B cell (primary cell): ENCODE results near the gene TP53AIP1. TPM values are rescaled to one million over a fixed set of nuclear protein-coding genes. Genes with fewer than 3 reads are reported as not detected.

Experiments
- ATAC-seq: fragments of 200-7000 bp; cut with Tn5 transposase; one replicate; pipeline ENCODE4 v1.10.0; 2021; ENCODE audit warnings: low read depth, mild to moderate bottlenecking, moderate number of reproducible peaks, moderate library complexity
- CTCF ChIA-PET: fragments of 350-600 bp; sonication (Branson Sonifier 250); formaldehyde crosslinking; loops from one replicate; lab custom pipeline; 2021; ENCODE audit warnings: antibody characterized with exemption, inconsistent platforms; lab: Charles Lee
- POLR2A ChIA-PET: fragments of 350-600 bp; sonication (Branson Sonifier 250); formaldehyde crosslinking; loops from one replicate; lab custom pipeline; 2021; ENCODE audit warnings: antibody characterized with exemption; lab: Charles Lee
- DNase-seq: peaks from one replicate; pipeline ENCODE4 v3.0.0; 2013
- H2AFZ ChIP-seq: 2 replicates; pipeline ENCODE4 v1.6.1; 2012; ENCODE audit warnings: mild to moderate bottlenecking, low read depth, low read length; ENCODE audit not compliant: insufficient read depth, poor library complexity, severe bottlenecking
- H3K27ac ChIP-seq, 2 donors: 1 replicate in 1 of 2; 2 replicates in 1 of 2; pipeline ENCODE4 v1.5.1; 2012 to 2013; ENCODE audit warnings: low read length in 2 of 2, mild to moderate bottlenecking in 2 of 2, moderate library complexity in 1 of 2
- H3K27me3 ChIP-seq, 4 experiments: fragments of 200-600 bp in 1 of 4; sonication (generic) in 1 of 4; replicated peaks in 1 of 4; 1 replicate in 2 of 4; 2 replicates in 2 of 4; pipeline versions ENCODE4 v1.6.1 to v1.7.0; 2013 to 2016; ENCODE audit warnings: low read length in 3 of 4, mild to moderate bottlenecking in 2 of 4, mixed read lengths in 1 of 4, moderate library complexity in 1 of 4; ENCODE audit not compliant: insufficient read depth in 4 of 4, control insufficient read depth in 3 of 4; ENCODE audit errors: control extremely low read depth in 1 of 4
- H3K36me3 ChIP-seq, 2 experiments: replicated peaks in 1 of 2; 1 replicate in 1 of 2; 2 replicates in 1 of 2; pipeline versions ENCODE4 v1.6.1 to v1.7.1; 2013; ENCODE audit warnings: low read length in 1 of 2; ENCODE audit not compliant: insufficient read depth in 2 of 2, control insufficient read depth in 1 of 2; ENCODE audit errors: control extremely low read depth in 1 of 2, extremely low read depth in 1 of 2
- H3K4me1 ChIP-seq, 2 donors: fragments of 200-600 bp in 1 of 2; sonication (generic) in 1 of 2; 1 replicate in 1 of 2; 2 replicates in 1 of 2; pipeline versions ENCODE4 v1.5.1 to v1.6.1; 2013 to 2017; ENCODE audit warnings: low read length in 2 of 2; ENCODE audit not compliant: control insufficient read depth in 2 of 2, insufficient read depth in 2 of 2
- H3K4me2 ChIP-seq: replicated peaks from 2 replicates; pipeline ENCODE3; 2012; ENCODE audit warnings: mild to moderate bottlenecking, low read depth, low read length; ENCODE audit not compliant: poor library complexity, severe bottlenecking
- H3K4me3 ChIP-seq, 5 experiments: fragments of 200-600 bp in 1 of 5; sonication (generic) in 1 of 5; 1 replicate in 3 of 5; 2 replicates in 2 of 5; pipeline versions ENCODE4 v1.5.1 to v1.7.0; 2011 to 2016; ENCODE audit warnings: low read length in 4 of 5, mild to moderate bottlenecking in 4 of 5, low read depth in 2 of 5, control low read depth in 1 of 5, moderate library complexity in 1 of 5; ENCODE audit not compliant: insufficient read depth in 1 of 5; ENCODE audit errors: control extremely low read depth in 1 of 5, extremely low read depth in 1 of 5
- H3K79me2 ChIP-seq: fragments of 200-600 bp; sonication (generic); one replicate; pipeline ENCODE4 v1.6.0; 2016; ENCODE audit warnings: low read length; ENCODE audit not compliant: control insufficient read depth, insufficient read depth
- H3K9ac ChIP-seq: fragments of 200-600 bp; sonication (generic); 2 replicates; pipeline ENCODE4 v1.6.1; 2017; ENCODE audit warnings: mild to moderate bottlenecking, low read length, moderate library complexity
- H3K9me3 ChIP-seq, 3 donors: one replicate each; pipeline versions ENCODE4 v1.6.1 to v1.7.1; 2013; ENCODE audit warnings: low read length in 2 of 3; ENCODE audit not compliant: control insufficient read depth in 2 of 3, insufficient read depth in 1 of 3; ENCODE audit errors: control extremely low read depth in 1 of 3
- H4K20me1 ChIP-seq: 2 replicates; pipeline ENCODE4 v1.6.0; 2012; ENCODE audit warnings: mild to moderate bottlenecking, low read length; ENCODE audit not compliant: insufficient read depth, control insufficient read depth, poor library complexity, severe bottlenecking
- H3K27ac Mint-ChIP-seq: one replicate; pipeline ENCODE4 v1.8.0; 2021; ENCODE audit warnings: mixed read lengths
- H3K27me3 Mint-ChIP-seq: one replicate; pipeline ENCODE4 v1.8.0; 2021; ENCODE audit warnings: mixed read lengths
- H3K4me1 Mint-ChIP-seq: one replicate; pipeline ENCODE4 v1.8.0; 2021; ENCODE audit warnings: mixed read lengths
- H3K4me3 Mint-ChIP-seq: one replicate; pipeline ENCODE4 v1.8.0; 2021; ENCODE audit warnings: mixed read lengths
- H3K9me3 Mint-ChIP-seq: one replicate; pipeline ENCODE4 v1.8.0; 2022; ENCODE audit warnings: mixed read lengths; ENCODE audit not compliant: insufficient read depth
- CTCF ChIP-seq: fragments of 200-600 bp; IDR thresholded peaks from one replicate; pipeline ENCODE4 v1.8.0; 2022; ENCODE audit warnings: antibody characterized with exemption, mild to moderate bottlenecking
- EZH2 ChIP-seq: IDR thresholded peaks from 2 replicates; pipeline ENCODE4 v1.6.1; 2012; ENCODE audit warnings: borderline replicate concordance, low read depth, mild to moderate bottlenecking, moderate library complexity, low read length; ENCODE audit not compliant: insufficient read depth, poor library complexity, severe bottlenecking
- WGBS: methylation state at CpG from one replicate; pipeline ENCODE4 v1.1.5; 2013; ENCODE audit warnings: missing lambda C conversion rate; ENCODE audit not compliant: insufficient coverage; 5-methylcytosine and 5-hydroxymethylcytosine counted together
- intact Hi-C: fragments of 100-400 bp; cut with micrococcal nuclease; formaldehyde crosslinking; loops from one replicate; pipeline ENCODE4 v1.10.0; 2022
- polyA plus RNA-seq: library from polyadenylated mRNA; depleted of rRNA; stranded (reverse); fragments of >200 nt; gene quantifications from 2 replicates; pipeline ENCODE4 v1.2.3, GENCODE V29; 2012
- total RNA-seq, 2 donors: library from RNA; stranded (reverse); fragments of 120-200 nt in 1 of 2; gene quantifications; 1 replicate in 1 of 2; 2 replicates in 1 of 2; pipeline versions ENCODE4 v1.2.3 to v1.2.4, GENCODE V29; 2013 to 2022

TP53AIP1 gene
- total and polyA plus RNA-seq, 2 donors (not counting 1 experiment from before 2014, with no cell fraction given): 0.04 to 0.12 TPM

DNA sequence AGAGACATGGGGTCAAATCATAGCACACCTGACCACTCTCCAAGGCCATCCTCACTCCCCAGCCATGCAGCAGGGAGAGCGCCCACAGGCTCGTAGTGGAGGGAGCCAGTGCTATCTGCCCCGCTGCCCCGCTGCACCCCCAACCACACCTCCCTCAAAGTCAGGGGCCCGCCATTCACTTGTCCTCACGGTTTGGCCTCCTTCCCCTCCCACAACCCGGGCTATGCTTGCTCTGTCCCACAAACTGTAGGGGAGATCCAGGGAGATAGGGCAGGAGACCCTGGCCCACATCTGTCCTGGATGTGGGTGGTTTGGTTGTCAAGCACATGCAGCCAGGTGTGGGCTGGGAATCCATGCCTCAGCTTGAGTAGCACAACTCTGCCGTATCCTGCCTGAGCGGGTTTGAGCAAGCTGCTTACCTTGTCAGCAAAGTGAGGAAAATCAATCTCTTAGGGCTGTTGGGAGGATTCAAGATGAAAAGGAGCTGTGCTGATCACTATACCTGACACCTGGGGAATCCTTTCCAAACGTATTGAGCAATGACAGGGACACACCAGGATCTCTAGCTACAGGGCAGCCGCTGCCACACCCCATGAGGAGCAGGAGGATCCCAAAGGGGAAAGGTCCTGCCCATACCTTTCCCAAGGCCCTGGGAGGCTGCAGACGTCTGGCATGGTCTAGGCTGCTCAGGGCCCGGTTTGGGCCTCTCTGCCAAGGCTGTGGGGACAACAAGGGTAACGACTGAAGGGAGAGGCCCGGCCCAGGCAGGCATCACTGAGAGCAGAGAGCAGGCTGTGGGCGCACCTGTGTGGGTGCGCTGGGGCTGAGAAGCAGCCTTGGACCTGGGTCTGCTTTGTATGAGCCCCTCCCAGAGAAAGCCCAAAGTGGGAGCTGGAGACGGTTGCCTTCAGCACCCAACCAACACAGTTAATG, 28.2 kb downstream of the TP53AIP1 start:
- no peaks in the 10 kb centered on the region for H3K9me3 Mint-ChIP-seq
- H3K9me3 ChIP-seq: peaks cover 0 to 12% (median 0%) of the 10 kb centered on the region in 3 donors
- peaks cover 4% of the 10 kb centered on the region for H3K4me1 Mint-ChIP-seq
- intact Hi-C loops: no loop called here
- H3K4me3 Mint-ChIP-seq: no peak overlapping the region
- H3K4me2 ChIP-seq: no peak overlapping the region
- WGBS: 91% methylated on average over 9 of the region's 18 CpGs
- H3K27ac ChIP-seq: no peak overlapping the region
- CTCF ChIA-PET: interaction anchor here (0.8 to 1.2 kb wide), 4 partner anchors 8 to 31 kb away, joined by 3 to 4 read pairs (median 3); no protein-coding TSS in a partner anchor
- TF ChIP-seq CTCF (no peak), EZH2 (no peak)
- H3K27ac Mint-ChIP-seq: no peak overlapping the region
- H3K79me2 ChIP-seq: no peaks in the 10 kb centered on the region
- no peaks in the 10 kb centered on the region for H3K36me3 ChIP-seq
- POLR2A ChIA-PET: no interaction called here
- H3K4me3 ChIP-seq: no peak overlapping the region
- no peak overlapping the region for H2AFZ ChIP-seq
- H4K20me1 ChIP-seq: no peaks in the 10 kb centered on the region
- H3K4me1 ChIP-seq: peaks cover 0 to 4% of the 10 kb centered on the region in 2 donors
- peaks cover 0 to 25% (median 2%) of the 10 kb centered on the region in 4 experiments for H3K27me3 ChIP-seq
- DNase-seq (no peak), ATAC-seq (no peak)
- H3K9ac ChIP-seq: no peak overlapping the region
- H3K27me3 Mint-ChIP-seq: peaks cover 51% of the 10 kb centered on the region

- H3K27me3 Mint-ChIP-seq: peaks cover 51% of the 10 kb centered on the region
Measured at GRCh38 chr11:128913806-128914205, 28.9 kb downstream of the TP53AIP1 start.

More at GRCh38 chr11:128913806-128914205, 28.9 kb downstream of the TP53AIP1 start:
- Histone ChIP-seq H3K4me3 (no peak overlapping the region), H3K36me3 (no peaks in the 10 kb centered on the region), H3K79me2 (no peaks in the 10 kb centered on the region), H3K27me3 (peaks cover 0 to 32% (median 9%) of the 10 kb centered on the region in 4 experiments), H4K20me1 (no peaks in the 10 kb centered on the region), H3K4me1 (no peaks in the 10 kb centered on the region), H3K4me2 (no peak overlapping the region), H3K27ac (no peak overlapping the region), H3K9me3 (peaks cover 0 to 12% (median 0%) of the 10 kb centered on the region in 3 donors), H3K9ac (no peak overlapping the region), H2AFZ (no peak overlapping the region)
- no peak overlapping the region for H3K4me3 Mint-ChIP-seq
- no peaks in the 10 kb centered on the region for H3K4me1 Mint-ChIP-seq
- DNase-seq (no peak), ATAC-seq (no peak)
- 89% methylated on average over 5 of the region's 5 CpGs for WGBS
- CTCF ChIA-PET: interaction anchor here (0.9 to 1.2 kb wide), 2 partner anchors 29 to 31 kb away, joined by 3 read pairs; no protein-coding TSS in a partner anchor
- no peaks in the 10 kb centered on the region for H3K9me3 Mint-ChIP-seq
- no peak overlapping the region for H3K27ac Mint-ChIP-seq
- POLR2A ChIA-PET: no interaction called here
- TF ChIP-seq CTCF: no peak
- no peak for TF ChIP-seq EZH2
- intact Hi-C loops: no loop called here
